B cell (primary cell): ENCODE data around the gene PIGA. TPM values are rescaled to one million over a fixed set of nuclear protein-coding genes. Genes with fewer than 3 reads are reported as not detected.

Experiments
- ATAC-seq: fragments of 200-7000 bp; cut with Tn5 transposase; one replicate; pipeline ENCODE4 v1.10.0; 2021; ENCODE audit warnings: low read depth, mild to moderate bottlenecking, moderate number of reproducible peaks, moderate library complexity
- CTCF ChIA-PET: fragments of 350-600 bp; sonication (Branson Sonifier 250); formaldehyde crosslinking; loops from one replicate; lab custom pipeline; 2021; ENCODE audit warnings: antibody characterized with exemption, inconsistent platforms; lab: Charles Lee
- POLR2A ChIA-PET: fragments of 350-600 bp; sonication (Branson Sonifier 250); formaldehyde crosslinking; loops from one replicate; lab custom pipeline; 2021; ENCODE audit warnings: antibody characterized with exemption; lab: Charles Lee
- DNase-seq: peaks from one replicate; pipeline ENCODE4 v3.0.0; 2013
- H2AFZ ChIP-seq: 2 replicates; pipeline ENCODE4 v1.6.1; 2012; ENCODE audit warnings: mild to moderate bottlenecking, low read depth, low read length; ENCODE audit not compliant: insufficient read depth, poor library complexity, severe bottlenecking
- H3K27ac ChIP-seq, 2 donors: 1 replicate in 1 of 2; 2 replicates in 1 of 2; pipeline ENCODE4 v1.5.1; 2012 to 2013; ENCODE audit warnings: low read length in 2 of 2, mild to moderate bottlenecking in 2 of 2, moderate library complexity in 1 of 2
- H3K27me3 ChIP-seq, 4 experiments: fragments of 200-600 bp in 1 of 4; sonication (generic) in 1 of 4; replicated peaks in 1 of 4; 1 replicate in 2 of 4; 2 replicates in 2 of 4; pipeline versions ENCODE4 v1.6.1 to v1.7.0; 2013 to 2016; ENCODE audit warnings: low read length in 3 of 4, mild to moderate bottlenecking in 2 of 4, mixed read lengths in 1 of 4, moderate library complexity in 1 of 4; ENCODE audit not compliant: insufficient read depth in 4 of 4, control insufficient read depth in 3 of 4; ENCODE audit errors: control extremely low read depth in 1 of 4
- H3K36me3 ChIP-seq, 2 experiments: replicated peaks in 1 of 2; 1 replicate in 1 of 2; 2 replicates in 1 of 2; pipeline versions ENCODE4 v1.6.1 to v1.7.1; 2013; ENCODE audit warnings: low read length in 1 of 2; ENCODE audit not compliant: insufficient read depth in 2 of 2, control insufficient read depth in 1 of 2; ENCODE audit errors: control extremely low read depth in 1 of 2, extremely low read depth in 1 of 2
- H3K4me1 ChIP-seq, 2 donors: fragments of 200-600 bp in 1 of 2; sonication (generic) in 1 of 2; 1 replicate in 1 of 2; 2 replicates in 1 of 2; pipeline versions ENCODE4 v1.5.1 to v1.6.1; 2013 to 2017; ENCODE audit warnings: low read length in 2 of 2; ENCODE audit not compliant: control insufficient read depth in 2 of 2, insufficient read depth in 2 of 2
- H3K4me2 ChIP-seq: replicated peaks from 2 replicates; pipeline ENCODE3; 2012; ENCODE audit warnings: mild to moderate bottlenecking, low read depth, low read length; ENCODE audit not compliant: poor library complexity, severe bottlenecking
- H3K4me3 ChIP-seq, 5 experiments: fragments of 200-600 bp in 1 of 5; sonication (generic) in 1 of 5; 1 replicate in 3 of 5; 2 replicates in 2 of 5; pipeline versions ENCODE4 v1.5.1 to v1.7.0; 2011 to 2016; ENCODE audit warnings: low read length in 4 of 5, mild to moderate bottlenecking in 4 of 5, low read depth in 2 of 5, control low read depth in 1 of 5, moderate library complexity in 1 of 5; ENCODE audit not compliant: insufficient read depth in 1 of 5; ENCODE audit errors: control extremely low read depth in 1 of 5, extremely low read depth in 1 of 5
- H3K79me2 ChIP-seq: fragments of 200-600 bp; sonication (generic); one replicate; pipeline ENCODE4 v1.6.0; 2016; ENCODE audit warnings: low read length; ENCODE audit not compliant: control insufficient read depth, insufficient read depth
- H3K9ac ChIP-seq: fragments of 200-600 bp; sonication (generic); 2 replicates; pipeline ENCODE4 v1.6.1; 2017; ENCODE audit warnings: mild to moderate bottlenecking, low read length, moderate library complexity
- H3K9me3 ChIP-seq, 3 donors: one replicate each; pipeline versions ENCODE4 v1.6.1 to v1.7.1; 2013; ENCODE audit warnings: low read length in 2 of 3; ENCODE audit not compliant: control insufficient read depth in 2 of 3, insufficient read depth in 1 of 3; ENCODE audit errors: control extremely low read depth in 1 of 3
- H4K20me1 ChIP-seq: 2 replicates; pipeline ENCODE4 v1.6.0; 2012; ENCODE audit warnings: mild to moderate bottlenecking, low read length; ENCODE audit not compliant: insufficient read depth, control insufficient read depth, poor library complexity, severe bottlenecking
- H3K27ac Mint-ChIP-seq: one replicate; pipeline ENCODE4 v1.8.0; 2021; ENCODE audit warnings: mixed read lengths
- H3K27me3 Mint-ChIP-seq: one replicate; pipeline ENCODE4 v1.8.0; 2021; ENCODE audit warnings: mixed read lengths
- H3K4me1 Mint-ChIP-seq: one replicate; pipeline ENCODE4 v1.8.0; 2021; ENCODE audit warnings: mixed read lengths
- H3K4me3 Mint-ChIP-seq: one replicate; pipeline ENCODE4 v1.8.0; 2021; ENCODE audit warnings: mixed read lengths
- H3K9me3 Mint-ChIP-seq: one replicate; pipeline ENCODE4 v1.8.0; 2022; ENCODE audit warnings: mixed read lengths; ENCODE audit not compliant: insufficient read depth
- EZH2 ChIP-seq: IDR thresholded peaks from 2 replicates; pipeline ENCODE4 v1.6.1; 2012; ENCODE audit warnings: borderline replicate concordance, low read depth, mild to moderate bottlenecking, moderate library complexity, low read length; ENCODE audit not compliant: insufficient read depth, poor library complexity, severe bottlenecking
- WGBS: methylation state at CpG from one replicate; pipeline ENCODE4 v1.1.5; 2013; ENCODE audit warnings: missing lambda C conversion rate; ENCODE audit not compliant: insufficient coverage; 5-methylcytosine and 5-hydroxymethylcytosine counted together
- intact Hi-C: fragments of 100-400 bp; cut with micrococcal nuclease; formaldehyde crosslinking; loops from one replicate; pipeline ENCODE4 v1.10.0; 2022
- polyA plus RNA-seq: library from polyadenylated mRNA; depleted of rRNA; stranded (reverse); fragments of >200 nt; gene quantifications from 2 replicates; pipeline ENCODE4 v1.2.3, GENCODE V29; 2012
- total RNA-seq, 2 donors: library from RNA; stranded (reverse); fragments of 120-200 nt in 1 of 2; gene quantifications; 1 replicate in 1 of 2; 2 replicates in 1 of 2; pipeline versions ENCODE4 v1.2.3 to v1.2.4, GENCODE V29; 2013 to 2022
- TF ChIP-seq, protein P1 (sequence below): fragments of 200-600 bp; IDR thresholded peaks from one replicate; pipeline ENCODE4 v1.8.0; 2022; ENCODE audit warnings: antibody characterized with exemption, mild to moderate bottlenecking

Gene PIGA
- total and polyA plus RNA-seq, 2 donors (not counting 1 experiment from before 2014, with no cell fraction given), result 13.0 to 25.7 TPM

DNA sequence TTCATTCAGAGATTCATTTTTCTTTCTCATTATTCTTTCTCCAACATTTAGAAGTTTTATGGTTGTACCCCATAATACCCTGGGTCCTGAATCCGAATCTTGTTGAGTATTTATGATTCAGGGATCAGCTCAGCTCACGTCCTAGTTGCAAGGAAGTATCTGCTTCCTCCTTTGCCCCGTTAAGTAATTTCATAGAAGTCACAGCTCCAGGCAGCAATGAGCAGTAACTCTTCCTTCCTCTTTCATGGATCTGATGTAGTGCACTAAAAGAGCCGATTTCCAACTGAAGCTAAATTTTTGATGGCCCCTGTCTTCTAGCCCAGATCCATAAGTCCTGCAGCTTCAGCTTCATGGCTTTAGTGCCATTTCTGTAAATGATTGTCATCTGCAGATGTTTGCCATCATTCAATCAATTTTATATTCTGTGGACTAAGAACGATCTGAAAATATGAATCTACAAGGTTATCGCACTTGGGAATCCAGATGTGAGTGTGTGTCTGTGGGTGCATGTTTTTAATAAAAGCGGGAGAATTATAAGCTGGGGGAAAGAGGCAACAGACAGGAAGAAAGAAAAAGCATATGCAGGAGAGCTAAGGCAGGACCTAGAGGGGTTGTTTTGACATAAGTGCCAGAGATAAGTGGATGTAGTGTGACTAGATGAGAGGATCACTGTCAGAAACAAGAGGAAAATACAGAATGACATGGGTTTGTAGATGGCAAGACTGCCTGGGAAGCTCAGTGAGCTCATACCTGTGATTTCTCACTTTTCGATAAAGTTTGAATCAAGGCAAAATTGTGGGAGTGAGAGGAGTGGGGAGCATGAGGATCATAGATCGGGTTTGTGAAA is 31.4 kb upstream of the PIGA start:
- intact Hi-C loops, result no loop called here
- no peak overlapping the region for H2AFZ ChIP-seq
- no peak overlapping the region for H3K4me3 Mint-ChIP-seq

DNA sequence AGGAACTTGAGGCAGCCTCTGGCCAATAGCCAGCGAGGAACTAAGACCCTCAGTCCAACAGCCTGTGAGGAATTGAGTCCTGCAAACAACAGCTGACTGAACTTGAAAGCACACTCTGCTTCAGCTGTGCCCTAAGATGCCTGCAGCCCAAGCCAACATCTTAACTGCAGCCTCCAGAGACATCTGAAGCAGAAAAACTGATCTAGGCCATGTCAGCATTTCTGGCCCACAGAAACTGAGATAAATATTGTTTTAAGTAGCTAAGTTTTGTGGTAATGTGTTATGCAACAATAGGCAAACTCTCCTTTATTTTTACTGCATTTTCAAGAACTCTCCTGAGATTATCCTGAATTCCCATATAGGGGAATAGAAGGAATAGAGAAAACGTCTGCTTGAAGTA is 24.4 kb upstream of the PIGA start:
- H4K20me1 ChIP-seq, result no peaks in the 10 kb centered on the region
- H3K4me3 ChIP-seq, result no peak overlapping the region
- no peaks in the 10 kb centered on the region for H3K9me3 ChIP-seq
- H3K27ac ChIP-seq, result no peak overlapping the region
- peaks cover 3% of the 10 kb centered on the region for H3K9me3 Mint-ChIP-seq
- no peaks in the 10 kb centered on the region for H3K4me1 Mint-ChIP-seq
- ATAC-seq (no peak), DNase-seq (no peak)
- no peaks in the 10 kb centered on the region for H3K79me2 ChIP-seq
- H3K4me3 Mint-ChIP-seq, result no peak overlapping the region
- WGBS, result no CpG with 5 or more reads among the region's 2 CpGs
- H3K27me3 Mint-ChIP-seq, result no peaks in the 10 kb centered on the region
- intact Hi-C loops, result no loop called here
- H3K4me1 ChIP-seq, result no peaks in the 10 kb centered on the region
- POLR2A ChIA-PET, result no interaction called here
- no peaks in the 10 kb centered on the region for H3K36me3 ChIP-seq
- H3K4me2 ChIP-seq, result no peak overlapping the region
- CTCF ChIA-PET, result interaction anchor here (0.6 kb wide), 1 partner anchor 9 kb away, joined by 3 read pairs; no protein-coding TSS in a partner anchor
- no peak overlapping the region for H3K9ac ChIP-seq
- no peak overlapping the region for H3K27ac Mint-ChIP-seq
- peaks cover 0 to 3% (median 1%) of the 10 kb centered on the region in 4 experiments for H3K27me3 ChIP-seq
- H2AFZ ChIP-seq, result no peak overlapping the region
- no peak for TF ChIP-seq EZH2
- TF ChIP-seq, protein P1, sequence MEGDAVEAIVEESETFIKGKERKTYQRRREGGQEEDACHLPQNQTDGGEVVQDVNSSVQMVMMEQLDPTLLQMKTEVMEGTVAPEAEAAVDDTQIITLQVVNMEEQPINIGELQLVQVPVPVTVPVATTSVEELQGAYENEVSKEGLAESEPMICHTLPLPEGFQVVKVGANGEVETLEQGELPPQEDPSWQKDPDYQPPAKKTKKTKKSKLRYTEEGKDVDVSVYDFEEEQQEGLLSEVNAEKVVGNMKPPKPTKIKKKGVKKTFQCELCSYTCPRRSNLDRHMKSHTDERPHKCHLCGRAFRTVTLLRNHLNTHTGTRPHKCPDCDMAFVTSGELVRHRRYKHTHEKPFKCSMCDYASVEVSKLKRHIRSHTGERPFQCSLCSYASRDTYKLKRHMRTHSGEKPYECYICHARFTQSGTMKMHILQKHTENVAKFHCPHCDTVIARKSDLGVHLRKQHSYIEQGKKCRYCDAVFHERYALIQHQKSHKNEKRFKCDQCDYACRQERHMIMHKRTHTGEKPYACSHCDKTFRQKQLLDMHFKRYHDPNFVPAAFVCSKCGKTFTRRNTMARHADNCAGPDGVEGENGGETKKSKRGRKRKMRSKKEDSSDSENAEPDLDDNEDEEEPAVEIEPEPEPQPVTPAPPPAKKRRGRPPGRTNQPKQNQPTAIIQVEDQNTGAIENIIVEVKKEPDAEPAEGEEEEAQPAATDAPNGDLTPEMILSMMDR, result no peak

More for the DNA sequence above, 31.4 kb upstream of the PIGA start:
- TF ChIP-seq, protein P1, result no peak
- TF ChIP-seq EZH2, result no peak
- Histone ChIP-seq H4K20me1 (no peaks in the 10 kb centered on the region), H3K4me1 (no peaks in the 10 kb centered on the region), H3K27me3 (peaks cover 0 to 7% (median 0%) of the 10 kb centered on the region in 4 experiments), H3K36me3 (no peaks in the 10 kb centered on the region), H3K79me2 (no peaks in the 10 kb centered on the region), H3K9me3 (no peaks in the 10 kb centered on the region), H3K9ac (no peak overlapping the region), H3K4me3 (no peak overlapping the region), H3K4me2 (no peak overlapping the region), H3K27ac (no peak overlapping the region)
- Mint-ChIP-seq H3K27ac (no peak overlapping the region), H3K4me1 (no peaks in the 10 kb centered on the region), H3K9me3 (no peaks in the 10 kb centered on the region), H3K27me3 (peaks cover 13% of the 10 kb centered on the region)
- POLR2A ChIA-PET, result no interaction called here
- DNase-seq, result no peak
- no peak for ATAC-seq
- WGBS, result 92% methylated on average over 2 of the region's 9 CpGs
- CTCF ChIA-PET, result no interaction called here
